GM18502 (cell line): ENCODE results near the gene MARCKS.

Experiments
- ATAC-seq: cut with Tn5 transposase; IDR thresholded peaks from one replicate; pipeline ENCODE4 v1.9.1; 2021; ENCODE audit warnings: mild to moderate bottlenecking; ENCODE audit not compliant: unreplicated experiment, poor library complexity

Gene MARCKS

GRCh38 chr6:113856625-113857555, at the start of gene MARCKS:
MARCKS (plus strand) TSS chr6:113857345; CDS start chr6:113857746, 401 bp downstream.
- peak; percentile 41 for ATAC-seq

DNA sequence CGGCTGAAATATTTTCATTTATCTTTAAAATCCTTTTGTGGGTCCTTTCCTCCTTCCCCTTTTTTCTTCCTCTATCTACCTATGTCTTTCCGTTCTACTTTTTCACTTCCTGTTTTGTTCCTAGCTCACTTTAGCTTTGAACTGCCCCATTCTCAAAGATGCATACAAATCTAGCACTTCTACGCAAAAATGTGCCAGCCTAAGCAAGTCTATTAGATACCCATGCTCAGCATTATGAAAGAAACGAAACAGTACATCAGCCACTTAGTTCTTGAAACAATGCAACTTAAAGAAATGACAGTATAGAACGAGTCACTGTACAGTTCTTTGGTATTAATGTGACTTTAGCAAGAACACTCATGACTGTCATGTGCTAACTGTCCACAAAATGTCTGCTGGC, 47.3 kb upstream of the MARCKS start:
- peak; percentile 69 for ATAC-seq

GRCh38 chr6:113813142-113813541, 44.0 kb upstream of the MARCKS start:
- no peak for ATAC-seq

GRCh38 chr6:113818578-113818977, 38.6 kb upstream of the MARCKS start:
- ATAC-seq: no peak

DNA sequence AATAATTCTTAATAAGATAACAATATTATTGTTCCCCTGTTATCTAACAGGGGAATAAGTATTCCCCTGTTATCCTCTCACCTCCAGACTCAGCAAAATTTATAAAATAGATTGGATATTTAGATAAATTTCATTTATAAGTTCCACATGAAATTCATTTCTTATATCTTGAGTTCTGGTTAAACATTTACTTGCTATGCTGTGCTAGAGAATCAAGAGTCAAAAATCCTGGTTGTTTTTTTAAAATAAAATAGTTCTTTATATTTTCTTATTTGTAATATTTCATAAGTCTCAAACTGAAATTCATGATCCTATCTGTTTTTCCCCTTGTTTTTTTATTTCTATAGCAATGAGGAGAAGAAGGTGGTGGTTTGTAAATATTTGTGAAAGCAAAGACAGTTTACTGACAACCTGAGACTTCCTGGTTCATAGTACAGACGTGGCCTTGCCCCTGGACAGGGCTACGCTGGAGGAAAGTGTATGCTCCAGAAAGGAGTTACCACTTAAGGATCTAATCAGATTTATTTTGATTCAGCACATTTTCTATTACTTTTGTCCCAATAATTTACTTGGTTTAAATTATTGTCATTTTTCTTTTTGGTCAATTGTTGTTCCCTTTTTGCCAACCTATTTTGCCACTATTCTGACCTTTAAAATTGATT, 37.8 kb upstream of the MARCKS start:
- ATAC-seq: no peak

DNA sequence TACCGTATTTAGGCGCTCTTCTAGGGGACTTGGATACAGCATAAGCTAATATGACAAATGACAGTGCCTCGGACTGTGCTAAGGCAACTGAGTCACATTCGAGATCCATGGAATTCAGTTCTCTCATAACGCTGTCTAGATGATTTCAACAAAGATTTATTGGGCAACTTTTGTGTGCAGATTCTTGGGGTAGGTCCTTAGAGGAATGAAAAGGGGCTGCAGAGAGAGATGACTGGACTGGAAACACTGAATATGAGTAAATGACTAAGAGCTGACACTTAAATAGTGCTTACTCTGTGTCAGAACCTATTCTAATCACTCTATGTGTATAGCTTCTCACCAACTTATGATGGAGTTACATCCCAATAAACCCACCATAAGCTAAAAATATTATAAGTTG, 36.4 kb upstream of the MARCKS start:
- ATAC-seq: no peak

- ATAC-seq: no peak
Measured at GRCh38 chr6:113821445-113821844, 35.7 kb upstream of the MARCKS start.

DNA sequence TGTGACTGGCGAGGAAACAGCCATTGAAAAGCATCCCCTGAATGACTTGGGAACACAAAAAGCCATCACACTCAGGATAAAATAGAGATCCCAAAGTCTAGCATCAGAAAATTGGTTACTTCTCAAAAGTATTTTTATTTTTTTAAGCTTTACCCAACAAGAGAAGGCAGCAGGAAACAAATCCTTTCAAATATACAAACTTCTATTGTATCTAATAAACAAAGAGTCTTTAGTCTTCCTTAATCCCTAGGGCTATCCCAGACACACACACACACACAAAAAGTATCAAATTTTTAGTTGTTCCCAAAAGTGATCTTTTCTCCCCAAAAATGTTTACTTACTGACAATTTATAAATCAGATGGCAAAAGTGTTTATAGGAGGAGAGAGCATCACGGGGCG, 33.2 kb upstream of the MARCKS start:
- ATAC-seq: no peak

- no peak for ATAC-seq
Measured at GRCh38 chr6:113824411-113824810, 32.7 kb upstream of the MARCKS start.

GRCh38 chr6:113824866-113825265, 32.3 kb upstream of the MARCKS start:
- no peak for ATAC-seq

- ATAC-seq: no peak
Measured at GRCh38 chr6:113825781-113826180, 31.4 kb upstream of the MARCKS start.

DNA sequence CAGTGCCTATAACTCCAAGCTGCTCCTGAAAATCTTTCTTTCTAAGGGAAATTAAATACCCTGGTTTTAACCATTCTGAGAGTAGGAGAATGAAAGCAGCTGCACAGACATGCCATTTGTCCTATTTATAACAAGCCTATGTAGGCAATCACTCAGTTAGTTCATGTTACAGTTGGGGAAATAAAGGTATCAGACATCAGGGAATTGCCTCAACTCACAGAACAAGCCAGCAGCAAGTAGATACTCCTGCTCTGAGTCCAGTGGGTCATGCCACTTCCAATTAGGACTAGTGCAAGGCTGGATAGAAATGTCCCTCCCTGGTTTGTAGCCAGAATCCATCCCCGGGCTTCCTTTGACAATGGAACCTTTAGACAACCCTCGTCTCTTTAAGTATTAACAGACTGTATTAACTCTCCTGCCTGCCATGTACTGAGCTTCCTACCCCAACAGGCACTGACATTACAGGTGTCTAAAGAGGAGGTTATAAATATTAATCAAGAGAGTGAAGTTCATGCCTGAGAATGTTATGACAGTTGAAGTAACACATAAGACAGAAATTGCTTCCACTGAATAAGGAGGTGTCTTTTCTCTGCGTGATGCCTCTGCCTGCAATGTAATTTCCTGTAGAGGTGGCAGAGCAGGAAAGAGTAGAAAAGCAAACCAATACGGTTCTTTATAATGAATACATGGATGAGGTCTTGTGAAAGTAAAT, 28.0 kb upstream of the MARCKS start:
- ATAC-seq: no peak

DNA sequence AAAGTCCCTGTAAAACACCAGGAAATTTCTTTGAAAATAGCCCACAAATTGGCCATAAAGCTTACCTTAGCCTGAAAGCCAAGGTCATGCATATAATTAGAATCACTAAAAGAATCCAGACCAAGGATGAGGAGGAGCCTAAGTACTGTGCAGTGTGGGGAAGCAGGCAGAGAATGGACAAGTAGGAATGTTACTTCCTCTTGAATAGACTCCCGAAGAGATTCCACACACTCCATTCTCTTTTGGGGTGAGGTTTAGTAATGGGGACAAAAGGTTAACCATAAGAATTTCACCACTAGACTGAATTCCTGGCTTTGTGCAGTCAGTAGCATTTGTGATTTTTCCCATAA, 27.5 kb upstream of the MARCKS start:
- no peak for ATAC-seq

- ATAC-seq: no peak
Measured at GRCh38 chr6:113830140-113830539, 27.0 kb upstream of the MARCKS start.

DNA sequence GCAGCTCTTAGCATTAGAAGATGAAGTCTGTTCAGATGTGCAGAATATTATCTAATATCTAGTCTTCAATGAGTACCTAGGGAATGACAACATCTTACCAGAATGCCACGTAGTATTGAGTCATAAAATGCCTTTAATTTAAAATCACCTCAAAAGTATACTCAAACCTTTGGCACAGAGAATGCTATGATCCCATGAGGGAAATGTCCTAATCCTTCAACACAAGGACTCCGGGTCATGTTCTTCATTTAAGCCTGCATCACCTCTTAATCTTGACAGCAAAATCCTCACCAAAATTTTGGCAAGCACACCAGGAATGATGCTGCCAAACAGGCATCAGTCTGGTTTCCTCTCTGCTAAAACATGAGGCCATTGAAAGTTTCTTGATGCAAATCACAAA, 23.6 kb upstream of the MARCKS start:
- no peak for ATAC-seq

- ATAC-seq: no peak
Measured at GRCh38 chr6:113837170-113837569, 20.0 kb upstream of the MARCKS start.

DNA sequence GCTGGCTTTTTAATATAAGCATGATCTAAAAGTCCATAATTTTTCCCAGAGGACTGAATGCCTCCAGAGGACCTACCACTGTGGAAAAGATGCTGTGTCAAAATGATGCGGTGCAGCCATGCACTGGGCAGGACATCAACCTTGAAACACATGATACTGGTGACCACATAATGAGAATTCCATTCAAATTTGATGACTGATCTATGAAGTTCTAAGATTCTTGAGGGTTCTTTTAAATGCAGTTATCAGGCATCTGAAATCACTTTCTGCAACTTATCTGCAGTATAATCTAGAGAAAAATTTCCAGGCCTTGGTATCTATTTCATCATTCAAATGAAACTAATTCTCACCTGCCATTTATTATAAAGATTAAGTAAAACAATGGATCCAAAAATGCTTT, 15.0 kb upstream of the MARCKS start:
- ATAC-seq: peak; percentile 91

DNA sequence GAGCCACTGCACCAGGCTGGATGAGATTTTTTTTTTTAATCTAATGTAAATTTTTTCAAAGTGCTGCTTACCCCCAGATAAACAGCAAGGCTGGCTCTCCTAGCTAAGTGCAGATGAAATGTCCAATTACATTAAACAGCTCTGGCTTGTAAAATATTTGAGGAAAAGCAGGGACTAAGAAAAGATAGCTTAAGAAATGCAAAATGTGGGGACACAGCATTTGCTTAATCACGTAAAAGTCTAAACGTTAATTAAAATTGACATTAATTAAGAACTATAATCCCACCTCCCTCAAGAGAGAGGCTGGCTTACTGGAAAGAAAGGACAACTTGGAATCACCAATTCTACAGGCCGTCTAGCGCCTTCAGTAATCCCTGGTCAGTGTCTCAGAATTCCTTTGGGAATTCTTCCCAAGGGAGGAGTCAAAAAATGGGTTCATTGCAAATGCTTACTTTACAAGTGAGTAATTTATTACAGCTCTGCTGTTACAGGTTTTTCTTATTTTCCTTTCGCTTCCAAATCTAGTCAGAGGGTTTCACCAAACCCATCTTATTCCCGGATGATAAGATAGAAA, 13.6 kb upstream of the MARCKS start:
- ATAC-seq: no peak

DNA sequence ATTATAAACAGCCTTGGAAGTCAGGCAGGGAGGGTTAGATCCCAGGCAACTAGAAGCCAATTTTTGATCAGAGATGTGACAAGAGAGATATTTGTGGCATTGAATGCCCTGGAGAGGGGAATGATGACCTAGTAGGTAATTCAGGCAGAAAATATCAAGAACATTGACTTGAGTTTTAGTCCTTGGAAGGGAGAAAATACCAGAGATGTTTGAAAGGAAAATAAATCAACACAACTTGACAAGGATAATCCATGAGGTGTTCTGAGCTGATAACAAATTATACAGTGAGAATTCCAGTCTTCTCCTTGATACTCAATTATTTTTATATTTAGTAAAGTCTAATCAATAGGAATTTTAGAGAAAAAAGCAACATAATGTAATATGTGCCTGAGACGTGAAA, 10.6 kb upstream of the MARCKS start:
- ATAC-seq: no peak

GRCh38 chr6:113847447-113847846, 9.7 kb upstream of the MARCKS start:
- ATAC-seq: no peak

DNA sequence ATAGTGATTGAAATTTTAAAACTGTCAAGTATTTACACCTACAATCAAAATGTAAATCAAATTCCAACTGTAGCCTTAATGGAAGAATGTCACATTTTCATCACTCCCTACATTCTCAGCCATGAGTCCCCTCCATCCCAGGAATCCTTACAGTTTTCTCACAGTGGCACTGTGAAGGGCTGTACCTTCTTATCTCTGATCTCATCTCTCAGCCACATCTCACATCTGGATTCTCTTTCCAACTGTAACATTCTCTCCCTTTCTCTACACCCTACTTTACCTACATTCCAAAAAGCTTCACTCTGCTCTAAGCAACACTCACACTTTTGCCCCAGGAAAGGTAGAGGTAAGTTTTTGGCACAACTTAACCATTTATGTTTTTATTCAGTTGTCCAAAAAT, 8.9 kb upstream of the MARCKS start:
- ATAC-seq: no peak
